CD4-positive, alpha-beta T cell treated with Interleukin-15 for 1 hour (primary cell): ENCODE data around the gene NBPF10.
"Not testable (repeated sequence)": the region's sequence is repeated elsewhere in the genome, so short reads cannot be mapped to it uniquely, and the experiment has no call there.

Experiments
- DNase-seq: peaks from one replicate; pipeline ENCODE4 v3.0.0-alpha.2; 2020

Gene NBPF10

GRCh38 chr1:146144465-146144864 lies at the start of gene NBPF10:
TSS of gene NBPF10 (minus strand) at chr1:146144804. CDS start at chr1:146144769, 35 bp downstream.
- DNase-seq, result peak; percentile 16

GRCh38 chr1:146174531-146174930 lies 29.9 kb upstream of the NBPF10 start:
- DNase-seq, result not testable (repeated sequence)

GRCh38 chr1:146167740-146168139 lies 23.1 kb upstream of the NBPF10 start:
- not testable (repeated sequence) for DNase-seq

GRCh38 chr1:146167273-146167672 lies 22.7 kb upstream of the NBPF10 start:
- DNase-seq, result not testable (repeated sequence)
